Retinal pigment epithelial cell (primary cell): ENCODE results near the gene CD79B.

Experiments
- DNase-seq: peaks from one replicate; pipeline ENCODE4 v3.0.0-alpha.2; 2010; ENCODE audit warnings: low read depth
- H3K4me3 ChIP-seq: 2 replicates; pipeline ENCODE4 v1.5.1; 2011; ENCODE audit warnings: mild to moderate bottlenecking, low read length, control low read depth, moderate library complexity
- CTCF ChIP-seq: conservative IDR thresholded peaks from 2 replicates; pipeline ENCODE4 v1.5.1; 2011; ENCODE audit warnings: low read depth, low read length, control low read depth, inconsistent platforms

CD79B gene

GRCh38 chr17:63961355-63962212 lies 29.5 kb upstream of the CD79B start:
- peak overlapping the region; percentile 20 for H3K4me3 ChIP-seq
- DNase-seq = no peak
- TF ChIP-seq CTCF = no peak

GRCh38 chr17:63960430-63960829 lies 28.3 kb upstream of the CD79B start:
- no peak for TF ChIP-seq CTCF
- no peak overlapping the region for H3K4me3 ChIP-seq
- DNase-seq = no peak

- DNase-seq = no peak
- TF ChIP-seq CTCF = no peak
- H3K4me3 ChIP-seq = no peak overlapping the region
Observed at GRCh38 chr17:63960006-63960405, 27.9 kb upstream of the CD79B start.

- DNase-seq = no peak
- no peak overlapping the region for H3K4me3 ChIP-seq
- no peak for TF ChIP-seq CTCF
Observed at GRCh38 chr17:63956296-63956920, 24.3 kb upstream of the CD79B start.

GRCh38 chr17:63955791-63956190 lies 23.7 kb upstream of the CD79B start:
- H3K4me3 ChIP-seq = no peak overlapping the region
- no peak for DNase-seq
- no peak for TF ChIP-seq CTCF

GRCh38 chr17:63955232-63955631 lies 23.1 kb upstream of the CD79B start:
- no peak for DNase-seq
- H3K4me3 ChIP-seq = no peak overlapping the region
- TF ChIP-seq CTCF = no peak
